GM12878 (cell line): ENCODE measurements around the gene PPP1R11. TPM values are rescaled to one million over a fixed set of nuclear protein-coding genes. Genes with fewer than 3 reads are reported as not detected.
A peak's percentile ranks its signal among the peaks of the same experiment; 100 is the strongest.

ENCODE experiments used
- ASH2L ChIP-seq: fragments of 300-600, 200-600 bp; sonication (generic); IDR thresholded peaks from 2 replicates; pipeline ENCODE4 v1.6.1; 2017; ENCODE audit warnings: low read depth, mild to moderate bottlenecking, borderline replicate concordance
- CBX3 ChIP-seq: fragments of 200-600 bp; sonication (generic); IDR thresholded peaks from 2 replicates; pipeline ENCODE4 v1.6.1; 2016; ENCODE audit warnings: low read depth, borderline replicate concordance
- CEBPB ChIP-seq, 2 experiments: fragments of 150-350 bp in 1 of 2; IDR thresholded peaks; 2 replicates each; pipeline ENCODE4 v1.6.1; 2012 to 2014; ENCODE audit warnings: low read depth in 2 of 2, low read length in 2 of 2, borderline replicate concordance in 1 of 2, inconsistent platforms in 1 of 2
- CHD4 ChIP-seq: fragments of 200-600 bp; sonication (generic); IDR thresholded peaks from 2 replicates; pipeline ENCODE4 v1.6.1; 2016; ENCODE audit warnings: mild to moderate bottlenecking
- FOXM1 ChIP-seq: IDR thresholded peaks from 2 replicates; pipeline ENCODE4 v1.6.1; 2012; ENCODE audit warnings: low read depth, mild to moderate bottlenecking, inconsistent platforms, low read length, moderate library complexity
- HCFC1 ChIP-seq: fragments of 150-350 bp; IDR thresholded peaks from 2 replicates; pipeline ENCODE4 v1.6.1; 2014; ENCODE audit warnings: low read length
- KLF5 ChIP-seq: fragments of 450-650 bp; IDR thresholded peaks from 2 replicates; pipeline ENCODE4 v1.6.1; 2014; ENCODE audit warnings: mild to moderate bottlenecking; ENCODE audit not compliant: partially characterized antibody
- NFYB ChIP-seq: IDR thresholded peaks from 2 replicates; pipeline ENCODE4 v1.6.1; 2011; ENCODE audit warnings: low read depth, mild to moderate bottlenecking, low read length, improper control_type of control experiment, moderate library complexity; ENCODE audit not compliant: insufficient read depth
- SIX5 ChIP-seq: IDR thresholded peaks from 2 replicates; pipeline ENCODE4 v1.6.1; 2011; ENCODE audit warnings: mild to moderate bottlenecking, low read depth, low read length, moderate library complexity; ENCODE audit not compliant: severe bottlenecking
- TCF12 ChIP-seq: IDR thresholded peaks from 2 replicates; pipeline ENCODE4 v1.6.1; 2011; ENCODE audit warnings: low read depth, mild to moderate bottlenecking, low read length
- polyA plus RNA-seq, 11 experiments: library from polyadenylated mRNA; depleted of rRNA in 4 of 11; unstranded in 6 of 11; stranded (reverse) in 5 of 11; fragments of >200 nt; fragmentation: Nextera tagmentation in 4 of 11; fragmentation: Illumina TruSeq in 1 of 11; extraction: Ambion mirVana in 4 of 11; extraction: Trizol in 1 of 11; gene quantifications; 1 replicate in 1 of 11; 2 replicates in 10 of 11; pipeline versions ENCODE4 v1.2.1 to v1.2.3, GENCODE V29; 2011 to 2016; ENCODE audit warnings: inconsistent platforms in 2 of 11, missing spikeins in 2 of 11, low read depth in 1 of 11
- total RNA-seq, 4 experiments: library from RNA; depleted of rRNA in 3 of 4; stranded (reverse); fragments of >200 nt in 3 of 4; fragmentation: Illumina TruSeq in 1 of 4; extraction: Trizol in 1 of 4; gene quantifications; 2 replicates each; pipeline versions ENCODE4 v1.2.1 to v1.2.3, GENCODE V29; 2013 to 2021
- TF ChIP-seq, protein P1 (sequence below): fragments of 450-650 bp; formaldehyde crosslinking; IDR thresholded peaks from 2 replicates; pipeline ENCODE4 v1.4.0; 2022; ENCODE audit warnings: mild to moderate bottlenecking, moderate library complexity
- TF ChIP-seq, protein P2 (sequence below): IDR thresholded peaks from 2 replicates; pipeline ENCODE4 v1.6.1; 2012; ENCODE audit warnings: low read depth, low read length, improper control_type of control experiment
- TF ChIP-seq, protein P3 (sequence below): fragments of 450-650 bp; formaldehyde crosslinking; IDR thresholded peaks from 2 replicates; pipeline ENCODE4 v1.4.0; 2020; ENCODE audit warnings: mild to moderate bottlenecking, moderate library complexity

Gene PPP1R11
- total and polyA plus RNA-seq, 10 of the 15 experiments (the other 5 are each of a cell fraction or from before 2014, with no cell fraction given) = 12.6 to 56.1 (median 33.5) TPM

DNA sequence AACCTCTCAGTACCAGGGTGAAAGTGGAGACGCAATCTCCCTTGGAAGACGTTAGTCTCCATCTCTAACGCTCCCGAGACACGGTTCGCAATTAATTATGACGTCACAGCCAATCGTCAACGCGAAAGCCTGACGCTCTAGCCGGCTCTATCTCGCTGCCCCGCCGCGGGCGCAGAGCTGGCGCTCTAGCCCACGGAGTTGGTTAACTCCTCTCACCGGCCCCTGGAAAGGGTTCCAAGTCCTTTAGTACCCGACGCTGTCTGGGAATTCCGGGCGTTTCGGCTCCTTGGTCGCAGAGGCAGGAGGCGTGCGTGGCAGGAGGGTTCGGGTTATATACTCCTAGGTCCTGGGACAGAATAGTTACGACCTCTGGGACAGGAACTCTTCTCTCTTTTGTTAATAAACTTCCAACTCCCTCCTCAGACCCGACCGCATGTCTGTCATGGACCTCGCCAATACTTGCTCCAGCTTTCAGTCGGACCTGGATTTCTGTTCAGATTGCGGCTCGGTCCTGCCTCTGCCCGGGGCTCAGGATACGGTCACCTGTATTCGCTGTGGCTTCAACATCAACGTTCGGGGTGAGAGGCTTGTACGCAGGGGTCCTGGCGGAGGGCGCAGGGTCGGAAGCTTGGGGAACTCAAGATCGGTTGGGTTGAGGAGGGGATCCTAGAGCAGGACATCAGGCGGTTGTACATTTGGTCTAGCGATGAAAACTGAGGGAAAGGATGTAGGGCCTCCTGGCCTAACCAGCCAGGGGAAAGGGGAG lies 5.7 kb upstream of the PPP1R11 start, which contains the start of gene POLR1H (continued):
- TF ChIP-seq, protein P1, sequence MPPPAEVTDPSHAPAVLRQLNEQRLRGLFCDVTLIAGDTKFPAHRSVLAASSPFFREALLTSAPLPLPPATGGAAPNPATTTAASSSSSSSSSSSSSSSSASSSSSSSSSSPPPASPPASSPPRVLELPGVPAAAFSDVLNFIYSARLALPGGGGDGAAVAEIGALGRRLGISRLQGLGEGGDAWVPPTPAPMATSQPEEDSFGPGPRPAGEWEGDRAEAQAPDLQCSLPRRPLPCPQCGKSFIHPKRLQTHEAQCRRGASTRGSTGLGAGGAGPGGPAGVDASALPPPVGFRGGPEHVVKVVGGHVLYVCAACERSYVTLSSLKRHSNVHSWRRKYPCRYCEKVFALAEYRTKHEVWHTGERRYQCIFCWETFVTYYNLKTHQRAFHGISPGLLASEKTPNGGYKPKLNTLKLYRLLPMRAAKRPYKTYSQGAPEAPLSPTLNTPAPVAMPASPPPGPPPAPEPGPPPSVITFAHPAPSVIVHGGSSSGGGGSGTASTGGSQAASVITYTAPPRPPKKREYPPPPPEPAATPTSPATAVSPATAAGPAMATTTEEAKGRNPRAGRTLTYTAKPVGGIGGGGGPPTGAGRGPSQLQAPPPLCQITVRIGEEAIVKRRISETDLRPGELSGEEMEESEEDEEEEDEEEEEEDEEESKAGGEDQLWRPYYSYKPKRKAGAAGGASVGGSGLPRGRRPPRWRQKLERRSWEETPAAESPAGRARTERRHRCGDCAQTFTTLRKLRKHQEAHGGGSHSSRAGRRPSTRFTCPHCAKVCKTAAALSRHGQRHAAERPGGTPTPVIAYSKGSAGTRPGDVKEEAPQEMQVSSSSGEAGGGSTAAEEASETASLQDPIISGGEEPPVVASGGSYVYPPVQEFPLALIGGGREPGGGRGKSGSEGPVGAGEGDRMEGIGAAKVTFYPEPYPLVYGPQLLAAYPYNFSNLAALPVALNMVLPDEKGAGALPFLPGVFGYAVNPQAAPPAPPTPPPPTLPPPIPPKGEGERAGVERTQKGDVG (CRISPR knock-in tag) = no peak
- 0 out of 2 replicates have a peak, but pooled peaks have one; percentile 29 for TF ChIP-seq ASH2L
- TF ChIP-seq, protein P2, sequence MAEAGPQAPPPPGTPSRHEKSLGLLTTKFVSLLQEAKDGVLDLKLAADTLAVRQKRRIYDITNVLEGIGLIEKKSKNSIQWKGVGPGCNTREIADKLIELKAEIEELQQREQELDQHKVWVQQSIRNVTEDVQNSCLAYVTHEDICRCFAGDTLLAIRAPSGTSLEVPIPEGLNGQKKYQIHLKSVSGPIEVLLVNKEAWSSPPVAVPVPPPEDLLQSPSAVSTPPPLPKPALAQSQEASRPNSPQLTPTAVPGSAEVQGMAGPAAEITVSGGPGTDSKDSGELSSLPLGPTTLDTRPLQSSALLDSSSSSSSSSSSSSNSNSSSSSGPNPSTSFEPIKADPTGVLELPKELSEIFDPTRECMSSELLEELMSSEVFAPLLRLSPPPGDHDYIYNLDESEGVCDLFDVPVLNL = no peak
- TF ChIP-seq, protein P3, sequence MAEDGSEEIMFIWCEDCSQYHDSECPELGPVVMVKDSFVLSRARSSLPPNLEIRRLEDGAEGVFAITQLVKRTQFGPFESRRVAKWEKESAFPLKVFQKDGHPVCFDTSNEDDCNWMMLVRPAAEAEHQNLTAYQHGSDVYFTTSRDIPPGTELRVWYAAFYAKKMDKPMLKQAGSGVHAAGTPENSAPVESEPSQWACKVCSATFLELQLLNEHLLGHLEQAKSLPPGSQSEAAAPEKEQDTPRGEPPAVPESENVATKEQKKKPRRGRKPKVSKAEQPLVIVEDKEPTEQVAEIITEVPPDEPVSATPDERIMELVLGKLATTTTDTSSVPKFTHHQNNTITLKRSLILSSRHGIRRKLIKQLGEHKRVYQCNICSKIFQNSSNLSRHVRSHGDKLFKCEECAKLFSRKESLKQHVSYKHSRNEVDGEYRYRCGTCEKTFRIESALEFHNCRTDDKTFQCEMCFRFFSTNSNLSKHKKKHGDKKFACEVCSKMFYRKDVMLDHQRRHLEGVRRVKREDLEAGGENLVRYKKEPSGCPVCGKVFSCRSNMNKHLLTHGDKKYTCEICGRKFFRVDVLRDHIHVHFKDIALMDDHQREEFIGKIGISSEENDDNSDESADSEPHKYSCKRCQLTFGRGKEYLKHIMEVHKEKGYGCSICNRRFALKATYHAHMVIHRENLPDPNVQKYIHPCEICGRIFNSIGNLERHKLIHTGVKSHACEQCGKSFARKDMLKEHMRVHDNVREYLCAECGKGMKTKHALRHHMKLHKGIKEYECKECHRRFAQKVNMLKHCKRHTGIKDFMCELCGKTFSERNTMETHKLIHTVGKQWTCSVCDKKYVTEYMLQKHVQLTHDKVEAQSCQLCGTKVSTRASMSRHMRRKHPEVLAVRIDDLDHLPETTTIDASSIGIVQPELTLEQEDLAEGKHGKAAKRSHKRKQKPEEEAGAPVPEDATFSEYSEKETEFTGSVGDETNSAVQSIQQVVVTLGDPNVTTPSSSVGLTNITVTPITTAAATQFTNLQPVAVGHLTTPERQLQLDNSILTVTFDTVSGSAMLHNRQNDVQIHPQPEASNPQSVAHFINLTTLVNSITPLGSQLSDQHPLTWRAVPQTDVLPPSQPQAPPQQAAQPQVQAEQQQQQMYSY = no peak; the same call in 1 of the 2 replicates
- no peak for TF ChIP-seq CBX3
- peak; percentile 78 for TF ChIP-seq FOXM1
- TF ChIP-seq KLF5 = no peak
- TF ChIP-seq CEBPB (IDR thresholded peaks at IDR 0.05; ENCODE audit: borderline replicate concordance in 1 of 2, low read depth in 2 of 2, low read length in 2 of 2) = no peak
- no peak for TF ChIP-seq TCF12
- peak; percentile 31 for TF ChIP-seq SIX5
- peak; percentile 70 for TF ChIP-seq HCFC1
- TF ChIP-seq CHD4 = no peak
- peak; percentile 62 for TF ChIP-seq NFYB
- TF ChIP-seq, all 136 proteins: peak for 62
